ENCODE data around the gene ARL4C. TPM values are rescaled to one million over a fixed set of nuclear protein-coding genes. Genes with fewer than 3 reads are reported as not detected.

Gene ARL4C
- total and polyA plus RNA-seq, 4 donors = 1.4 to 2.8 (median 2.1) TPM

GRCh38 chr2:234528410-234529148 lies 31.7 kb upstream of the ARL4C start:
- TF ChIP-seq ATF3 (IDR thresholded peaks at IDR 0.05) = no peak
- TF ChIP-seq RAD21 (IDR thresholded peaks at IDR 0.05) = no peak
- no peak for TF ChIP-seq EGR1 (IDR thresholded peaks at IDR 0.05; ENCODE audit: low read depth in 2 of 2)
- TF ChIP-seq RXRA (IDR thresholded peaks at IDR 0.05) = no peak
- no peak for TF ChIP-seq NR2F2 (IDR thresholded peaks at IDR 0.05)
- TF ChIP-seq TAF1 (conservative IDR thresholded peaks at IDR 0.05) = no peak
- no peak for TF ChIP-seq HNF4A (conservative IDR thresholded peaks at IDR 0.05)
- TF ChIP-seq YY1 (IDR thresholded peaks at IDR 0.05) = no peak
- TF ChIP-seq HNF4G (IDR thresholded peaks at IDR 0.05) = no peak
- no peak for TF ChIP-seq FOXA2 (IDR thresholded peaks at IDR 0.05)
- no peak for TF ChIP-seq ZBTB33 (IDR thresholded peaks at IDR 0.05)
- TF ChIP-seq SP1 (IDR thresholded peaks at IDR 0.05) = no peak
- no peak for TF ChIP-seq GABPA (IDR thresholded peaks at IDR 0.05 in 1 of 2, conservative IDR thresholded peaks at IDR 0.05 in 1 of 2)
- TF ChIP-seq CTCF (IDR thresholded peaks at IDR 0.05; ENCODE audit: low read depth, low read length, missing input control) = no peak
- TF ChIP-seq JUND (IDR thresholded peaks at IDR 0.05) = no peak
- no peak for DNase-seq (ENCODE audit: low spot score)
- WGBS = 85% methylated on average over 8 of the region's 8 CpGs

GRCh38 chr2:234526711-234527110 lies 29.8 kb upstream of the ARL4C start:
- TF ChIP-seq FOXA2 (IDR thresholded peaks at IDR 0.05) = no peak
- TF ChIP-seq REST (IDR thresholded peaks at IDR 0.05) = no peak
- TF ChIP-seq HNF4G (IDR thresholded peaks at IDR 0.05) = no peak
- no peak for TF ChIP-seq TAF1 (conservative IDR thresholded peaks at IDR 0.05)
- TF ChIP-seq ZBTB33 (IDR thresholded peaks at IDR 0.05) = no peak
- Histone ChIP-seq H3K27me3 (ENCODE audit: control insufficient read depth in 4 of 4, insufficient read depth in 4 of 4, low read length in 3 of 4) (no peaks in the 10 kb centered on the region), H3K4me3 (ENCODE audit: low read depth in 1 of 3, low read length in 3 of 3) (no peak overlapping the region), H3K9ac (ENCODE audit: low read depth in 1 of 2, low read length in 2 of 2) (no peak overlapping the region), H3K36me3 (ENCODE audit: control insufficient read depth in 4 of 4, insufficient read depth in 3 of 4, low read depth in 1 of 4, low read length in 3 of 4) (no peaks in the 10 kb centered on the region), H3K9me3 (ENCODE audit: control insufficient read depth in 4 of 4, low read length in 3 of 4) (peaks cover 0 to 4% (median 2%) of the 10 kb centered on the region in 4 donors), H3K4me1 (ENCODE audit: control insufficient read depth in 4 of 4, insufficient read depth in 4 of 4, low read length in 3 of 4) (no peaks in the 10 kb centered on the region), H3K27ac (ENCODE audit: low read depth in 1 of 2, low read length in 2 of 2) (no peak overlapping the region)
- 94% methylated on average over 3 of the region's 3 CpGs for WGBS
- DNase-seq (ENCODE audit: low spot score) = no peak

More at GRCh38 chr2:234528410-234529148, 31.7 kb upstream of the ARL4C start:
- no peaks in the 10 kb centered on the region for H3K36me3 ChIP-seq (ENCODE audit: control insufficient read depth in 4 of 4, insufficient read depth in 3 of 4, low read depth in 1 of 4, low read length in 3 of 4)
- H3K4me3 ChIP-seq (ENCODE audit: low read depth in 1 of 3, low read length in 3 of 3) = no peak overlapping the region
- peaks cover 0 to 4% (median 2%) of the 10 kb centered on the region in 4 donors for H3K9me3 ChIP-seq (ENCODE audit: control insufficient read depth in 4 of 4, low read length in 3 of 4)
- no peaks in the 10 kb centered on the region for H3K4me1 ChIP-seq (ENCODE audit: control insufficient read depth in 4 of 4, insufficient read depth in 4 of 4, low read length in 3 of 4)
- H3K27ac ChIP-seq (ENCODE audit: low read depth in 1 of 2, low read length in 2 of 2) = no peak overlapping the region
- H3K9ac ChIP-seq (ENCODE audit: low read depth in 1 of 2, low read length in 2 of 2) = no peak overlapping the region
- no peaks in the 10 kb centered on the region for H3K27me3 ChIP-seq (ENCODE audit: control insufficient read depth in 4 of 4, insufficient read depth in 4 of 4, low read length in 3 of 4)

All from liver (tissue), 9 donors.